DND-41 (cell line): Measurements from ENCODE around the gene PDGFRB.

Experiments used
- CTCF ChIP-seq: IDR thresholded peaks from 2 replicates; pipeline ENCODE4 v1.5.1; 2012; ENCODE audit warnings: borderline replicate concordance, low read length, moderate library complexity, mild to moderate bottlenecking; ENCODE audit not compliant: poor library complexity, severe bottlenecking; ENCODE audit errors: extremely low read depth
- EZH2 ChIP-seq: IDR thresholded peaks from 3 replicates; pipeline ENCODE4 v1.6.1; 2012; ENCODE audit warnings: borderline replicate concordance, low read depth, mild to moderate bottlenecking, moderate library complexity, low read length, inconsistent platforms; ENCODE audit not compliant: severe bottlenecking

GRCh38 chr5:150069672-150070627 lies 85.7 kb downstream of the PDGFRB start:
- TF ChIP-seq CTCF (no peak), EZH2 (no peak)
